GM21737 (cell line): ENCODE measurements around the gene ROBO1.
"Not testable (repeated sequence)": the region's sequence is repeated elsewhere in the genome, so short reads cannot be mapped to it uniquely, and the experiment has no call there.

Experiments used
- ATAC-seq: cut with Tn5 transposase; IDR thresholded peaks from one replicate; pipeline ENCODE4 v1.9.1; 2021; ENCODE audit warnings: mild to moderate bottlenecking, moderate library complexity; ENCODE audit not compliant: unreplicated experiment

The ROBO1 gene

DNA sequence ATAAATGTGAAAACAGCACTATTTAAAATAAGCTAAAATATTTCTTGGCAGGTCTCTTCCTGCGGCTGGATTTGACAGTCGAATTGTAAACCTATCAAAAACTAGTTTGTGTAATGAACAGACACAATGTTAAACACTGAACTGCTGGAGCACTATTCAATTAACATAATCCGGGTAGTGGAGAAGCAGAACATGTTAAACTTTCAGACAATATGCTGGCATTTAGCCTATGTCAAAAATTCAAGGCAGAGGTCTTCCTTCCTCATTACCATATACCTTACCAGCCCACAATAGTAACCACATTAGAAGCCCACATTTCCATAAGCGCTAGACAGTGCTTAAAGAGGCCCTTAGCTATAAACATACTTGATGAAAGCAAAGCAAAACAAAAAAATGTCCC lies 1042.9 kb downstream of the ROBO1 start:
- no peak for ATAC-seq

DNA sequence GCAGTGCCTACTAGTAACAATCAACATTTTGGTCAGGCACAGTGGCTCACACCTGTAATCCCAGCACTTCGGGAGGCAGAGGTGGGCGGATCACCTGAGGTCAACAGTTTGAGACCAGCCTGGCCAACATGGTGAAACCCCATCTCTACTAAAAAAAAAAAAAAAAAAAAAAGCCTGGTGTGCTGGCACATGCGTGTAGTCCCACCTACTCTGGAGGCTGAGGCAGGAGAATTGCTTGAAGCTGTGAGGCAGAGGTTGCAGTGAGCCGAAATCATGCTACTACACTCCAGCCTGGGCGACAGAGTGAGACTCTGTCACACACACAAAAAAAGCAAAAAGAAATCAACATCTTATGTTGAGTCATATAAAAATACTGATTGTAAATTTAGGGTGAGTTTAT lies 1043.4 kb downstream of the ROBO1 start:
- ATAC-seq: not testable (repeated sequence)

DNA sequence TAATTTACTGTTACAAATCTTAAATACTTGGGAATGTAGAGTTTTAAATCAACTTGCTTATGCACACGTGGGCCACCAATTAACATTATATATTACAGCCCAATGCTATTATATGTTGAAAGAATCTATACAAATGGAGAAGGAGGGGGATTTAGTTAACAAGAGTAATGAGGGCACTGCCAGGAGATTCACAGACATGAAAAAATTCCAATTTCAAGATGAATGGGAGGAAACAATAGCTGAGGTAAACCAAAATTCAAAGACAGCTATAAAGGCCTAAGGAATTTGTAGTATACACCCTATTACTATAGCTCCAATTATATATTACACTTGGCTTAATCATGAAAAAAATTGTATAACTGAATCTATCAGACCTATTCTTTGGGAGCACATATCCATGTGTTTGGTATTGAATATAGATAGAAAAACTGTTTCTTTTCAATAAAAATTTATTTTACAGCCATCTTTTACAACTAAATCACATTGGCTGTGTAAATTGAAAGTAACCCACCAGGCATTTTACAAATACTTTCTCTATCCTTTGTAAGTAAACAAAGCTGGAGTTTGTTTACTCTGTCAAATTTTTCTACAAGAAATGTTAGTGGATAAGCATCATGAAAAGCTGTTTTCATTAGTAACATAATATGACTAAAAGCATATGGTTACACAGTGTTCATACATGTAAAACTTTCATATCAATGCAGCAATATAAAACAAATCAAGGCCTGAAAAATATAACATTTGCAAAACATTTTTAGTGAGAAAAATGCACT lies 1045.8 kb downstream of the ROBO1 start:
- no peak for ATAC-seq

DNA sequence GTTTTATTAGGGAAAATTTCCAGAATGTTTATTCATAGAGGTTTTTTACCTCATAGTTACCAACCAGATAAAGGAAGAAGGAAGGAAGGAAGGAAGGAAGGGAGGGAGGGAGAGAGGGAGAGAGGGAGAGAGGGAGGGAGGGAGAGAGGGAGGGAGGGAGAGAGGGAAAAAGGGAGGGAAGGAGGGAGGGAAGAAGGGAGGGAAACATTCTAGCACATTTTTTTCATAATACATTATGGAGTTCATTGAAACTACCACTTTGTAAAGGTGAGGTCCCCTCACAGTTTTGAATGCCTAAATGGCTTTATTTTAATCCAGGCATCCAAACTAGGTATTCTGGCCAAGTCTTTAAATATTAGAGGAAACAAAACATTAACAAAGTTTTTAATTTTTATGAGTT lies 1049.1 kb downstream of the ROBO1 start:
- ATAC-seq: no peak

DNA sequence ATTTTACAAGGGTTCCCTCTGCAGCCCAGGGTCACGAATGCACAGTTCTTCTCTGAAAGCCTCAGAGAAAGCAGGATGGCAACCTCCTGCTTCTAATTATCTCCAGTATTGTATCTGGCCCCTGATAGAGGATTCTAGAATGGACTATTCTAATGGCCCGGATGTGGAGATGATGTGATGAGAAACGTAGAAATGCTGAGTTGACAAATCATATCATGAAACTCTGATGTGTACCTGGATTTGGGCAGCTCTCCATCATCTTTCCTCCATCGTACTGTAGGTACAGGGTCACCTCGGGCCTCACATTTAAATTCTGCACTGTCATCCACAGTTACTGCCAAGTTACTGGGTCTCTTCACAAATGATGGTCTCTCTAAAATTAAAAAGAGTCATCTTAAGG lies 1050.8 kb downstream of the ROBO1 start:
- no peak for ATAC-seq

DNA sequence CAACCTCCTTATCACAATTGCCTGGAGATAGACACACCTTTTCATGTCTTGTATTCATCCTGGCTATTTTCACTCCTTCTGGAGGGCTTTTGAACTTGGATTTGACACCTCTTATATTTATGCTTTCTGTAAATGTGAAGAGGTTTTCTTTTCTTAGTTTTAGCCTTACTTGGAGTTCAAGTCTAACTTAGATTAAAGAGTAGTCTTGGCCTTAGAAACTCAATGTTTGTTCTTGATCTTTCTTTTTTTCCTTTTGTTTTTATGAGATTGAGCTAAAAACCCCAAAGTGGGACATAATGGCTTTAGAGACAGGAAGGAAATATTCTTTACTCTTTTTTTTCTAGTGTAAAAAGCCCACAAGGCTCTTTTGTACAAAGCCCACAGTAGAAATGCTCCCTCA lies 1054.9 kb downstream of the ROBO1 start:
- no peak for ATAC-seq

DNA sequence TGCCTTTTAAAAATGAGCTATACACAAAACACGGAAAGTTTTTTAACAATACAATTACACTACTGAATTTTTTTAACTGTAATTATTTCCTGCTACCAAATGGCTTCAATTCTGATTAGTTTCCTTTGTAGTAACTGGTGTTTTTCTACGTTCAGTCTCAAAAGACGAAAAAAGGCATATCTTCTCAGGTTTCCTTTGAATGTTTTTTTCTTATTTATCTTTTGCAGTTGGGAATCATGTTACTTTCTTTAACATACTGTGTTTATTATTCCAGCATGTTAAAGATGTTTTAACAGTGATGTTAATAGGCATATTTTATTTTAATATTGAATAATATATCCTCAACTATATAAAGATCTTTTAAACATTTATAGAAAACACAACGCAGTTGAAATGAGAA lies 1055.5 kb downstream of the ROBO1 start:
- no peak for ATAC-seq

DNA sequence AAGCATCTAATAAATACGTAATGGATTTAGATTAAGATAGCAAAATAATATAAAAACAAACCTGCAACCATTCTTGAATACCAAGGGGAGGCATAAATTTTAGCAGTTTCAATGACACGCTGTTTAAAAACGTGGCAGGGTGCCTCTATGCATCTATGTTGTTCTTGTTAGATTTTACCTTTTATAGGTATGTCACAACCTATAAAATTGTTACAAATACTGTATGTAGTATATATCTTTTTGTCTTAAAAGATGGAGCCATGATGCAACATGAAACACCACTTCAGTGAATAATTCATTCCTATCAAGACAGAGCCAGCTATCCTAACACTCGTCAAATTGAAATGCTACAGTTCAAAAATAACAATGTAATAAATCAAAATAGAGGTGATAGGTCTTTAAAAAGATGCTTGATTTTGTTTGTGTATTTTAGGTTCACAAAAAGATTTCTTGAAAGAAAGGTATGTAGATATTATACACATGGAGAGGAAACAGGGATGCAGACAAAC lies 1059.2 kb downstream of the ROBO1 start:
- no peak for ATAC-seq

DNA sequence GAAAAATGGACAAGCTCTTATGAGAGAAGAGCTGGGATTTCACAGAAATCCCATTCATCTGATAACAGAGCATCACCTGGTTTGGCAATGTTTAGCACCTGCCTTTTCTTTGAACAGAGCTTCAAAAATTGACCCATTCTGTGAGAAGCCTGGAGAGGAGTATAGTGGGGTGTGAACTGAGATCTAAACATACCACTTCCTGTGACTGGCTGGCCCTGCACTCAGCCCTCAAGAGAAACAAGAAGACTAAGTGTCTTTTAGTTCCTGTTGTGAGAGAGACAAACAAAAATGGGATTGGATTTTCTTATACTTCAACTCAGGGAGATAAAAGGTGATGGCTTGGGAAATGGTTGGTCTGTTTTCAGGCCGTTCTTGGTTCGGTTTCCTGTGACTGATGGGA lies 1060.2 kb downstream of the ROBO1 start:
- ATAC-seq: no peak

DNA sequence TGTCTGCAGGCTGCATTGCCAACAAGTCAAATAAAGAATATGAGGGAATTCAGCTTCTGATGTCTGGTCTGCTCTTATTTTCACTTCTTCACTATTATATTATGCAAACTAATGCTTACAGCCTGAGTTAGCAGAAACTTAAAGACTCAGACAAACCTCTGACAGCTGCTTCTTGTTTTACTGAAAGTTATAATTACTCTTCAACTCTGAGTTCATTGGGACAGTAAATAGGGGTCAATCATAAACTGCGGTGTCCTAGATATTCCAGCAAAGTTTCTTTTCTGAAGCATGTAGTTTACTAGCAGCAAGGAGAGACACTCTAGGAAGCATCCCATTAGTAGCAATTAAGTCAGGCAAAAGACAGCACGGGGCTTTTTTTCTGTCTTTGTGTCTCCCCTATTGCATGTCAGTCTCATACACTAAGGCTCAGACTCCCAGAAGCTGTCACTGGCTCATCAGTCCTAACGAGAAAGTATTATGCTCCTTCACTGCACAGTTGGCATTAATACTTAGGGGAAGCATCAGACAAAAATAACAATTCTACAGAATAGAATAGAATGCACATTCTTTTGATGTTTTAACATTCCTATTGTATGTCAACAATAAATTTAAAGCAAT lies 1060.8 kb downstream of the ROBO1 start:
- ATAC-seq: no peak

DNA sequence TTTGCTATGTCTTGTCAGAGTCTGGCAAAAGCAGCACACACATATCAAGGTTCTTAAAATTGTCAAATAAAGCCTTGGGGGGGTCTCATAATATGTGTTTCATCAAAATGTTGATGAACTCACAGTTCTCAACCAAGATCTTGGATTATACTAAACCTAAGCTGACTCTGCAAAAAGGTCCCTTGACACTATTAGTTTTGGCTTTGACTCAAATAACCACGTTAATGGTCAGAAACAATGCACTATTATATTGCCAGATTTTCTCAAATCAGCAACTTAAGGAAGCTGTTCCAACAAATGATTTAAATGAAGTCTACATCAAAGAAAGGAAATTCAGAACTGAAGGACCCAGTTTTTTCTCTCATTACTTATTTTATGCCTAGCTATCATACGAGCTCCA lies 1063.9 kb downstream of the ROBO1 start:
- no peak for ATAC-seq

DNA sequence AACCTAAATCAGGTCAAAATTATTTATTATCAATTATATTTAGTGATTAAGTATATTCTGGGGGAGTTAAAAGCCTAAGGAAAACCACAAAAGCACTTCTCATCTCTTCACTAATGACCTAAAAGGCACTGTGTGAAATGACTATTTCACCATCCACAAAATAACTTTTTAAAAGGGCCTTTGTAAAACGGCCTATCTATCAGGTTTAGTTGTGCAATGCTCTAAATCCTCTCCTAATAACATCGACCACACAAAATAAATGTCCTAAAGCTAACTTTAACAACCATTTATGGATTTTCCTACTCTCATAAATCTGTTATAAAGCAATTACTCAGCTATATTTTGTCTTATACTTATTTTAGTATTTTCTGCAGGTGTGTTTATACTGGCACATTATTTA lies 1066.3 kb downstream of the ROBO1 start:
- no peak for ATAC-seq

DNA sequence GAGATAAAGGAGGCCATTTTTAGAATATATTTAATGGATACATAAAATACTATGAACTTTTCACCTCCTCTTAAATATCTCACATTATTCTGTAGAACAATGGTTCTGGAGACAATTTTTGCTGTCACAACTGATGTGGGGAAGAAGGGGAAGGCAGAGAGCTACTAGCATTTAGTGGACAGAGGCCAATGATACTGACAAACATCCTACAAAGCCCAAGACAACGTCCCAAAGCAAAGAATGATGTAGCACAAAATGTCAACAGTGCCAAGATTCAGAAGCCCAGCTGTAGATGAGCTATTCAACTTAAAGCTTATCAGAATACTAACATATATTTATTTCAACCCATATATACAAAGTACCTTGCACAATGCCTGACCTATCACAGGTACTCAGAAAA lies 1069.4 kb downstream of the ROBO1 start:
- ATAC-seq: no peak

DNA sequence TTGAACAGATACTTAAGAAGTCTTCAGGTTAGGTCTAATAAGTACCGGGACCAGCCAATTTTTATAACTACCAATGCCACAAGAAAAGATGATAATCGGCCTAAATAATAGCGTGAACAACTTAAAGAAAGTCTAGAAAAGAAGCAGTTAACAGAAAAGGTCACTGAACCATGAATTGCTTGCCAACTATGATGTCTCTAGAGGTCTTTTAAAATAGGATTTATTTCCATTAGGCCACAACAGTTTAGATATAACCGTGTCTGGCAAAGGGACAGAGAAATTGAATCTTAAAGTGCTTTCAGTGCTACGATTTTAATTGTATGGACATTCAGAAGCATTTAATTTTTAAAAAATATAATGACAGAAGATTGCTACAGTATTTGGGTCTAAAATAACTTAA lies 1070.4 kb downstream of the ROBO1 start:
- ATAC-seq: no peak

DNA sequence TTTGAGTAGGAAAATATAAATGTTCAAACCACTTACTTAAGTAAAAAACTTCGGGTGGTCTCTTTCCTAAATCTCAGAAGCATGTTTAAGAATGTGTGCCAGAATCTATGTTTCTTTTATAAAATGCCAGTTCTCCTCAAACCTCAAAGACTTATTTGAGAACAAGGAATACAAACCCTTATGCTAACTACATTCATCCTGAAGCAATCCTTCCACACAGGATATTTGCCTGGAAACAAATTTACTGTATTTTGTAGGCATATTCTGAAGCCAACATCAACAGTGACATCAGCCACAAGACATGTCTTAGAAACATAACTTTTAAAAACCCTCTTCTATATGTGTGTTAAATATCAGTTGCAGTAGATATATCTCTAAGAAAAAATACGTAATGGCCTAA lies 1077.0 kb downstream of the ROBO1 start:
- no peak for ATAC-seq

DNA sequence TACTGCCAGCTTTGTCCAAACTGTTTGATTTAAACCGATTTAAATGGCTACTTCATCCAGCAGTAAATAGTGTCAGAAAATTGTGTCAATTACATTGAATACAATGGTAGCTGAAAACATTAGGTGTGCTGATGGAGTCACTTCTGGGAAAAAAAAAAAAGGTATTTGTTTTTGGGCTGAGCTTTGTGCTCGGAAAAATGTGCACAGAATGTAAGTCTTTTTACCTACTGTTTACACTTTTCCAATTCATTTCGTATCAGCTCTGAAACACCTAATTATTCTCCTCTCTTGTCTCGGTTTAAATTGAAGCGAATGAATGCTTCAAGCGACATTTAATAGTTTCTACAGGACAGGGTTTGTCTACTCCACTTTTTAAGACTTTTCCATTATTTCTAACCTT lies 1078.4 kb downstream of the ROBO1 start:
- no peak for ATAC-seq

DNA sequence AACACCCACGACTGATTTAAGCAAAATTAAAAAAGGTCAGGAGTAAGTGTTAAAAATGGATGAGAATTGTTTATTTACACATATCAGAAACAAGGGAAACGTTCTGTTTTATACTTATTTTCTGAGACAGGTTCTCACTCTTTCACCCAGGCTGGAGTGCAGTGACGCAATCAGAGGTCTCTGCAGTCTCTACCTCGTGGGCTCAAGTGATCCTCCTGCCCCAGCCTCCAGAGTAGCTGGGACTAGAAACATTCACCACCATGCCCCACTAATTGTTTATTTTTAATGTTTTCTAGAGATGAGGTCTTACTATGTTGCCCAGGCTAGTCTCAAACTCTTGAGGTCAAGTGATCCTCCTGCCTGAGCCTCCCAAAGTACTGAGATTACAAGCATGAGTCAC lies 1080.3 kb downstream of the ROBO1 start:
- ATAC-seq: no peak

DNA sequence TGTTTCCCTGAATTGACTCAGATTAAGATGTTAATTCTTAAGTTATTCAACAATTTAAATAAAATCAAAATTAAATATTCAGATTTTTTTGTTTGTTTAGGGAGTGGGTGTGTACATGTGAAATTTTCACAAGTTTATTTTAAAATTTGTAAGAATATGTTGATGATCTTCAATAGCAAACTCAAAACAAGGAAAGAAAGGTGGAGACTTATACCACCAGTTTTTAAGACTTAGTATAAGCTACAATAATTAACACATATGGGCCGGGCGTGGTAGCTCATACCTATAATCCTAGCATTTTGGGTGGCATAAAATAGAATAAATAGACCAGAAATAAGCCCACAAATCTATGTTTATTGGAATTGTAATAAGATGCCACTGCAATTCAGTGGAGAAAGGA lies 1084.5 kb downstream of the ROBO1 start:
- ATAC-seq: no peak

DNA sequence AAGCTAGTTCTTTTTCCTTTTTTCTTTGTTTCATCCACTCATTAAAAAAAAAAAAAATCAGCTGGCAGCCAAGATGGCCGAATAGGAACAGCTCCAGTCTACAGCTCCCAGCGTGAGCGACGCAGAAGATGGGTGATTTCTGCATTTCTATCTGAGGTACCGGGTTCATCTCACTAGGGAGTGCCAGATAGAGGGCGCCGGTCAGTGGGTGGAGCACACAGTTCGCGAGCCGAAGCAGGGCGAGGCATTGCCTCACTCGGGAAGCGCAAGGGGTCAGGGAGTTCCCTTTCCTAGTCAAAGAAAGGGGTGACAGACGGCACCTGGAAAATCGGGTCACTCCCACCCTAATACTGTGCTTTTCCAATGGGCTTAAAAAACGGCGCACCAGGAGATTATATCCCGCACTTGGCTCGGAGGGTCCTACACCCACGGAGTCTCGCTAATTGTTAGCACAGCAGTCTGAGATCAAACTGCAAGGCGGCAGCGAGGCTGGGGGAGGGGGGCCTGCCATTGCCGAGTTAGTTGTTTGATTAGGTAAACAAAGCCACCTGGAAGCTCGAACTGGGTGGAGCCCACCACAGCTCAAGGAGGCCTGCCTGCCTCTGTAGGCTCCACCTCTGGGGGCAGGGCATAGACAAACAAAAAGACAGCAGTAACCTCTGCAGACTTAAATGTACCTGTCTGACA lies 1092.5 kb downstream of the ROBO1 start:
- not testable (repeated sequence) for ATAC-seq

DNA sequence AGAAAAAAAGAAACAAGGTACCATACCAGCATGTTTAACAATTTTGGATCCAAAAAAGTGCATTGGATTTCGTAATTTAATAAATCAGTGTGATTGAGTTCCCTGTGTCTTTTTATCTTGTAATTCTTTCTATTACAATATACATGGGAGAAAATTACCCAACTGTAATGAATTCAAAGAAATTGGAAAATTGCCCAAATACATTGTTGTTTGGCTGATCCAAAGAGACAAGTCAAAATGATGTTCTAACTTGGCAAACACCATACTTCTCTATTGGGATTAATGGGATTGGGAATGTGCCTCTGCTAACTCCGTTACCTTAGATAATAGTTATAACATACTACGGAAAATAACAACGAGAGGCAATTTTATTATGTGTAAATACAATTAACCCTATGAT lies 1097.1 kb downstream of the ROBO1 start:
- ATAC-seq: no peak

DNA sequence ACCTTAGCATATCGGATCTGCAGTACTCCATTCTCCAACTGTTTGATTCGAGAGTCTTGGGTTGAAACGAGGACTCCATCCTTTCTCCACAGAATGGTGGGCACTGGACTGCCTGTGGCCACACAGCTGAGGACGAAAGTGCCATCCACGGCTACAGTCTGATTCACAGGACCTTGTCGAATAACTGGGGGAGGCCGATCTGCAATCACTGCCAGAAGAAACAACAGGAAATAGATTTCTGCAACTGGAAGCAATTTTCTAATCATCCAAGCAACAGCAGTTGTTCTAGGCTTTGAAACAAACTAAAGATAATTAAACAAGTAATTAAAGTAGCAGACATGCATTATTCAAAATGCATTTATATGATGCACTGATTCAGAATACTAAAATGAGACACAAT lies 1097.7 kb downstream of the ROBO1 start:
- ATAC-seq: no peak

DNA sequence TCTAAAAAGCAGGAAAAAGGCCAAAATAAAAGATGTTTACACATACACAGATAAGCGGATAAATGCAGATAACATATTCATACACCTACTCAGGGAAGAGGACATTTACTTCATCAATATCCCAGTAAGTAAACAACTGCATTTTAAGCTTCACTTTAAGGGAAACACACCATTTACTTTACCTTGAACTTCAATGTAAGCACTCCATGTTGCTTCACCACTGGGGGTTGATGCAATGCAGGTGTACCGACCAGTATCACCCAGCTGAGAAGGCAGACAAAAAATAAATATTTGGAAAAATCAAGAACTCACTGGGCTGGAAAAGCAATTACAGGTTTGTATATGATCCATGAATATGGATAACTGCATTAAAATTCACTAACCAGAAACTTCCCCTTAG lies 1099.5 kb downstream of the ROBO1 start:
- ATAC-seq: no peak
